VCaP (cell line): ENCODE data around the gene CNPY1.

ENCODE experiments used
- H3K27ac ChIP-seq: fragments of 450-650 bp; 2 replicates; pipeline ENCODE4 v1.5.1; 2017
- TF ChIP-seq, protein P1 (sequence below): fragments of 450-650 bp; conservative IDR thresholded peaks from 2 replicates; pipeline ENCODE4 v1.5.1; 2017; ENCODE audit warnings: mild to moderate bottlenecking, moderate library complexity

CNPY1 gene

DNA sequence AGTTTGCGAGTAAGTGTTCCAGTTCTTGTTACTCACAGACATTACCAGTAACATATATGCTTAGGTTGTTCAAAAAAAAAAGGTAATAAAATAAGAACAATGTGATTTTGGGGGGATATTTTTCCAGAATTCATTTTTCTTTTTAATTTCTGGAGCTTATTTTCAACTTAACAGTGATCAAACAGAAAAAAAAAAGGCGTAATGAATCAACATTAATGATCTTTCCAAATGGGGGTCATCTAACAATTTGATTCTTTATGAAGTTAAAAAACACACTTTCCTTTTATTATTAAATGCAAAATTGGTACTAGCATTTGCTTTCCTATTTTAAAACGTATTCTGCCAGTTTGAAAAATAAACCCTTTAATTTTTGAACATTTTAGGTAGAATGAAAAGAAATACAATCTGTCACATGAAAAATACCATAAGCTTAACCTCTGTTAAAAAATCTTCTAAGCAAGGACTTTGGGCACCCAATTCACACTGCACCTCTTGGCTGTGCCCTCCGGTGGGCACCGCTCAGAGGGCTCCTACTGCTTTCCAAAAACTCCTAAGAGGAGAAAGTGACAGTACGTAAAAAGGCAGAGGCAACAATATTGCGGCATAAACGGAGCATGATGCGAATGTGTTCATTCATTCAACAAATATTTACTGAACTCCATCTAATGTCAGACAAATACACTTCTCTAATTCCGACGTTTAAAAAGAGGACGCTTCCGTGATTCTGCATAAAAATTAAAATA, 32.6 kb downstream of the CNPY1 start:
- TF ChIP-seq, protein P1, sequence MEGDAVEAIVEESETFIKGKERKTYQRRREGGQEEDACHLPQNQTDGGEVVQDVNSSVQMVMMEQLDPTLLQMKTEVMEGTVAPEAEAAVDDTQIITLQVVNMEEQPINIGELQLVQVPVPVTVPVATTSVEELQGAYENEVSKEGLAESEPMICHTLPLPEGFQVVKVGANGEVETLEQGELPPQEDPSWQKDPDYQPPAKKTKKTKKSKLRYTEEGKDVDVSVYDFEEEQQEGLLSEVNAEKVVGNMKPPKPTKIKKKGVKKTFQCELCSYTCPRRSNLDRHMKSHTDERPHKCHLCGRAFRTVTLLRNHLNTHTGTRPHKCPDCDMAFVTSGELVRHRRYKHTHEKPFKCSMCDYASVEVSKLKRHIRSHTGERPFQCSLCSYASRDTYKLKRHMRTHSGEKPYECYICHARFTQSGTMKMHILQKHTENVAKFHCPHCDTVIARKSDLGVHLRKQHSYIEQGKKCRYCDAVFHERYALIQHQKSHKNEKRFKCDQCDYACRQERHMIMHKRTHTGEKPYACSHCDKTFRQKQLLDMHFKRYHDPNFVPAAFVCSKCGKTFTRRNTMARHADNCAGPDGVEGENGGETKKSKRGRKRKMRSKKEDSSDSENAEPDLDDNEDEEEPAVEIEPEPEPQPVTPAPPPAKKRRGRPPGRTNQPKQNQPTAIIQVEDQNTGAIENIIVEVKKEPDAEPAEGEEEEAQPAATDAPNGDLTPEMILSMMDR: no peak
- H3K27ac ChIP-seq: no peak overlapping the region

DNA sequence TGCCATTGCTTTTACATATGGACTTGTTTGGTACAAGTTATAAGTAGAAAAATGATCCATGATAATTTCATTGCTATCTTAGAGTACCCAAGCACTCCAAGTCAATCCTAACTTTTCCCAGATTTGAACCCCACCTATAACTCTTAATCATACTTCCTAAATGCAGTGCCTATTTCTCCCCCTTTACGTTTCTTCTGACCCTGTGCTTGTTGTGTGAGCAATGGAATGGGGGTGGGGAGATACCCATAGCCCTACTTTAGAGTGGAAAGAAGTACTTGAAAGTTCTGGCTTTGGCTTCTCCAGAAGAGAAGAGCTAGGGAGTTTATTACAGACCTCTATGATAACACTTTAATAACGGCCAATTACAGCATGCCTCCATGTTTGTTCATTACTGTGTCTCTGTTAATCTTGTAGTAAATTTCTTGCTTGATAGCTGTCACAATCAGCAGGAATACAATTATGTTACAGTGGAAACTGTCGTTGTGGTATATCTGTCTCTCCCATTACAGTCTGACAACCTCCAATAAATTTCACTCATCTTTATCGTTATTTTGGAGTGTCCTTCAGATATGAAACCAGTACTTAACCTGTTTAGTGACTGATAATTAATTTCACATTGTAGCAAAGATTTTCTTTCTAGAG, 34.0 kb downstream of the CNPY1 start:
- H3K27ac ChIP-seq: no peak overlapping the region
- TF ChIP-seq, protein P1: no peak

DNA sequence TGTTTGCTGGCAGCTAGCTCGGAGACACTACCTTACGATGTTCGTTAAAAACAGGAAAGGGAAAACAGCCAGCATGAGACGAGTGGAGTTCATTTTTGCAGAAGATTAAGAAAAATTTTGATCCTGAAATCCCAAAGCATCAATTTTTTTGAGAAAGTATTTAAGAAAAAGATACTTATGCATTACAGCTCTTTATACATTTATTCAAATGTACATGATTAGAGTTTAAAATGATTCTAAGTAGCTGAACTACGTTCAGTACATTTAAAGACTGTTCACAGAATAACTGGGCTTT, 34.7 kb downstream of the CNPY1 start:
- no peak overlapping the region for H3K27ac ChIP-seq
- TF ChIP-seq, protein P1: no peak

DNA sequence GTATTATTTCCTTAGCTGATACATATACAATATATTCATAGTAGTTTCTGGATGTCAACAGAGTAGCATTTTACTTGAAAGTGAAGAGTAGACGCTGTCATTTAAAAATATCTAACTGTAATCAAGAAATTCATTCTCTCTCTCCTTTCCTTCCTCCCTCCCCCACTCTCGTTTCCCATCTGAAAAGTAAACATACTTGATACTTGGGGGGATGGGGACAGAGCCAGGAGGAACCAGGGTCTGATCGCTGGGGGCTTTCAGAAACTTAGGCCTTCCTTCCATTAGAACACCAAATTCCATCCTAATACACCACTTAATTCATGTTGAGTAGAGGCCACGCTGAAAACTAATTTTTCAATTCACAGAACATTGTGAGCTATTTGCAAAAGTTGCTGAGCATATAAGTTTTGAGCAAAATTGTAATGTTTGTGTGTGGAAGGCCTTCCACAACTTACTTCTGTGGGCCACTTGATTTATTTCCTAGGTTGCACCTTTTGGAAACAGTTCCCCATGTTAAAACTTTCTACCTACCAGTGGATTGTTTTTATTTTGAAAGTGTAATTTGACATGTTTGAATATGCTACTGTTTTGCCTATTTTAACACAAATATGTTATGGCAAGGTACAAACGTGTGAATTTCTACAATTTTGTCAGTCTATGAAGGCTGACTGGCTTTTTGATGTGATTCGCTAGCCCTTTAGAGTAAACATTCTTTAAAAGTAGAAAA, 35.2 kb downstream of the CNPY1 start:
- no peak overlapping the region for H3K27ac ChIP-seq
- TF ChIP-seq, protein P1: no peak

DNA sequence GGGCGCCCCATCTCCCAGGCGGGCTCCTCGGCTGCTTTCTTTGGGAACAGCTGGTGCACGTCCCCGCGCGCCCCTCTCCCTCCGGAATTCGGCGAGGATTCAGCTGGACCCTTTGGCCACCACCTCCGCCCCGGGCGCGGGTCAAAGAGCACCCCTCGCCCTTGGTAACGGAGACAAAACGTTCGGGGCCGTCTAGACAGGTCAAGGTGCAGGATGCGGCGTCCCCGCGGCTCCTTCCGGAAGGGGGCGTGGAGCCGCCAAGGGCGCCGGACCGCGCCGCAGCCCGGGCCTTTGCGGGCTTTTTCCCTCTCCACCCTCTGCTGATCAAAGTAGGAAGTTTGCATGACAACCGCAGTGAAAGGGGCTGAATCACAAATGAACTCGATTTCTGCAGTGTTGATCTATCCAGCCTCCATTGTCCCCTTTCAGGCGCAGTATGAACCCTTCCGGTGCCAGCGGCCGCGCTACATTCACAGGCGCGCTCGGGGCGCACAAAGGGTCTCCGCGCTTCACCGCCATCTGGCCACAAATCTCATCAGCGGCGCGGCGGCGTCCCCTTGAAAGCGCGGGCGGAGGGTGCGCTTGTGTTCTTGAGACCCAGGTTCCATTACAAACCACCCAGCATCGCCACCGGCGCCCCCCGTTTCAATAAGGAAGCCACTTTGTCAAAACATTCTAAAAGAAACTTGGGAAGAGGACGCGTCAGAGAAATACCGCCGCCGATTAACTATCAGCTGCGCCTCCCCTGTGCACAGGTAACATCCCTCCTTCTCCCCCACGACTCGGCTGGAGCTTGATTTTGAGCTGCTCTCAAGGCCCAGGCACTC, 36.4 kb downstream of the CNPY1 start:
- TF ChIP-seq, protein P1: no peak

DNA sequence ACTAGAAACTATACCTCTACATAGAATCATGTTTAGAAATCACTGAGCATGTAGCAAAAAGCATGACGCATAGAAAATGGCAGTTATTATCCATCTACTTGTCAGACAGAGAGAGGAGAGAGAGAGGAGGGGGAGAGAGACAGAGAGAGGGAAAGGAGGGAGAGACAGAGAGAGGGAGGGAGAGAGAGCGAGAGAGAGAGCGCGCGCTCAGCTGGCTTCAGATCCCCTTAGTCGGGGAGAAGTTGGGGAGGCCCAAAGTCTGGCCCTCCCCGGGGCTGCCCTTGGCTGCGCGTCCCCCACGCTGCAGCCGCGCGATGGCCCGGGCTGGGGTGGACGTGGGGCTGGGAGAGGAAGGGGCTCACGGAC, 37.0 kb downstream of the CNPY1 start:
- TF ChIP-seq, protein P1: no peak
- H3K27ac ChIP-seq: no peak overlapping the region

More for the DNA sequence above, 36.4 kb downstream of the CNPY1 start:
- no peak overlapping the region for H3K27ac ChIP-seq
